PFSK-1 (cell line): ENCODE results near the gene RBP2.

Experiments used
- FOXP2 ChIP-seq: optimal IDR thresholded peaks from 2 replicates; pipeline ENCODE3; 2011; ENCODE audit warnings: borderline replicate concordance, control low read depth, inconsistent platforms; ENCODE audit not compliant: insufficient read depth; ENCODE audit errors: extremely low read length, extremely low read depth
- POLR2AphosphoS5 ChIP-seq: IDR thresholded peaks from 2 replicates; pipeline ENCODE4 v1.6.1; 2012; ENCODE audit warnings: low read depth, mild to moderate bottlenecking, control low read depth, low read length, moderate library complexity
- REST ChIP-seq, 2 experiments: IDR thresholded peaks; 2 replicates each; pipeline versions ENCODE4 v1.6.1 to v1.8.0; 2011 to 2012; ENCODE audit warnings: low read depth in 2 of 2, low read length in 2 of 2, control low read depth in 1 of 2, inconsistent platforms in 1 of 2, mild to moderate bottlenecking in 1 of 2, moderate library complexity in 1 of 2; ENCODE audit not compliant: insufficient read depth in 1 of 2
- SIN3A ChIP-seq: IDR thresholded peaks from 2 replicates; pipeline ENCODE4 v1.6.1; 2012; ENCODE audit warnings: mild to moderate bottlenecking, low read length, moderate library complexity, borderline replicate concordance; ENCODE audit not compliant: insufficient read depth
- TAF1 ChIP-seq: IDR thresholded peaks from 2 replicates; pipeline ENCODE4 v1.6.1; 2012; ENCODE audit warnings: low read length, control low read depth, borderline replicate concordance; ENCODE audit not compliant: insufficient read depth

The RBP2 gene

GRCh38 chr3:139521816-139522215 lies 45.5 kb upstream of the RBP2 start:
- TF ChIP-seq FOXP2 (no peak), REST (IDR thresholded peaks at IDR 0.05; ENCODE audit: insufficient read depth in 1 of 2, low read depth in 2 of 2, low read length in 2 of 2) (no peak), SIN3A (no peak), POLR2AphosphoS5 (no peak), TAF1 (no peak)

- no peak for TF ChIP-seq TAF1
- TF ChIP-seq POLR2AphosphoS5, result no peak
- TF ChIP-seq FOXP2, result no peak
- no peak for TF ChIP-seq REST (IDR thresholded peaks at IDR 0.05; ENCODE audit: insufficient read depth in 1 of 2, low read depth in 2 of 2, low read length in 2 of 2)
- TF ChIP-seq SIN3A, result no peak
Measured at GRCh38 chr3:139521144-139521543, 44.8 kb upstream of the RBP2 start.

- TF ChIP-seq TAF1, result no peak
- TF ChIP-seq SIN3A, result no peak
- no peak for TF ChIP-seq REST (IDR thresholded peaks at IDR 0.05; ENCODE audit: insufficient read depth in 1 of 2, low read depth in 2 of 2, low read length in 2 of 2)
- no peak for TF ChIP-seq FOXP2
- no peak for TF ChIP-seq POLR2AphosphoS5
Measured at GRCh38 chr3:139519998-139520737, 43.9 kb upstream of the RBP2 start.

DNA sequence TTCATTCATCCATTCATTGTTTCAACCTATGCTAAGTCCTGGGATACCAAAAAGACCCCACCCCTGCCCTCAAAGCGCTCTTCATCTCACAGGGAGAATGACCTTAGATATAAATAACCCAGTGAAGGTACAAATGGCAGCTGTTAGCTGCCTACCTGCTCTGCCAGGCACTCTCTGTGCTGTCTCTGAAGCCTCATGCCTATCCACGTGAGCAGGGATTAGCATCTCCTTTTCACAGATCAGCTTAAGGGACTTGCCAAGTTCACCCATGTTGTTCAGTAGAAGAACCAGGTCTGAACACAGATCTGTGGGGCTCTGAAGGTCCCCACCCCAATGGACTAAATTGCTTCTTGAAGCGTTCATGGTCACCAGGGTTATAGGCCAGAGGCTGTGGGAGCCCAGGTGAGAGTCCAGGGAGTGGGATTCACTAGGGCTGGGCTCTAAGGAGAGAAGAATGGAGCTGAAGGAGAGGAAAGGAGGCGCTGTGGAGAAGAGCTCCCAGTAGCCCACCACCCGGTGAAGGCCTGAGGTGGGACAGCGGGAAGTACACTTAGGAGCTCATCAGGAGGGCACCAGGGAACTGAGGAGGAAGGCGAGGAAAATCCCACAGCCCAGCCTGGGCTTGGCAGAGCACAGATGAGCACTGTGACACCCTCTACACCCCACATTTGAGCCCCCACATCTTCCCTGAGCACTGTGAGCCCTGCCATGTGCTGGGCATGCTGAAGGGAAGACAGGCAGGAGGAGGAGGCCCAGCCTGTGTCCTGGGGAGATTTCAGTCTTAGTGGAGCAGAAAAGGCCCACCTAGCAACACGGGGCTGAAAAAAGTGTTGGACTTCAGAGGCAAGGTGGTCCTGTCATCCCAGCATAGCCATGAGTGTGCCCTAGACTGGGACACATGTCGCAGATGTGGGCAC lies 42.9 kb upstream of the RBP2 start:
- TF ChIP-seq SIN3A, result no peak
- no peak for TF ChIP-seq FOXP2
- TF ChIP-seq REST (IDR thresholded peaks at IDR 0.05; ENCODE audit: insufficient read depth in 1 of 2, low read depth in 2 of 2, low read length in 2 of 2), result no peak
- TF ChIP-seq POLR2AphosphoS5, result no peak
- no peak for TF ChIP-seq TAF1
